Measurements from ENCODE around the gene GNG2.

DNA sequence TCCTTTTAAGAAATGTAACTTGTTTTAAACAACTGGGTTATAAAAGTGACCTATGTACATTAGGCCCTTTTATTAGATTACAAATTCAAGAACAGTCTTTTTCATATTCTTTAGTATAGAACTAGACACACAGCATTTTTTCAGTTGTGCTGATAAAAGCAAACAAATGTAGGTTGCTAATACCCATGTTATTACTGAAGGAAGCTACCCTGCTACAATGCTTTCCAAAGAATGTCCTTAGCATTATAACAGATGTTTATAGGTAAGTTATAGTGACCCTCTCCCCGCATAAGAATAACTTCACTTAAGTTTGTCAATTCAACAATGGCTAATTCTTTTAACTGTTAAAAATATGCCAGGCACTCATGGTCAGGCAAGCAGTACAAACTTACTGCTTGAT is 146.8 kb downstream of the GNG2 start:
- TF ChIP-seq CTCF (IDR thresholded peaks at IDR 0.05) (no peak), POLR2A (IDR thresholded peaks at IDR 0.05) (no peak)

Measured in thyroid gland (tissue), 4 donors.